GM19025 (cell line): ENCODE results near the gene COQ2.
"Not testable (repeated sequence)": the region's sequence is repeated elsewhere in the genome, so short reads cannot be mapped to it uniquely, and the experiment has no call there.

ENCODE experiments used
- ATAC-seq: cut with Tn5 transposase; IDR thresholded peaks from one replicate; pipeline ENCODE4 v1.9.1; 2021; ENCODE audit warnings: mild to moderate bottlenecking, low read depth, moderate library complexity; ENCODE audit not compliant: unreplicated experiment

COQ2 gene

DNA sequence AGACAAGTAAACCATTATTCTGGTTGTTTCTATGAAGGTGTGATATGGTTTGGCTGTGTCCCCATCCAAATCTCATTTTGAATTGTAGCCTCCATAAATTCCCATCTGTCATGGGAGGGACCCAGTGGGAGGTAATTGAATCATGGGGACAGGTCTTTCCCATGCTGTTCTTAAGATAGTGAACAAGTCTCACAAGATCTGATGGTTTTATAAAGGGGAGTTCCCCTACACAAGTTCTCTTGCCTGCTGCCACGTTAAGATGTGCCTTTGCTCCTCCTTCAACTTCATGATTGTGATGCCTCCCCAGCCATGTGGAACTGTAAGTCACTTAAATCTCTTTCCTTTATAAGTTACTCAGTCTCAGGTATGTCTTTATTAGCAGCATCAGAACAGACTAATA, 3.8 kb upstream of the COQ2 start:
- not testable (repeated sequence) for ATAC-seq

DNA sequence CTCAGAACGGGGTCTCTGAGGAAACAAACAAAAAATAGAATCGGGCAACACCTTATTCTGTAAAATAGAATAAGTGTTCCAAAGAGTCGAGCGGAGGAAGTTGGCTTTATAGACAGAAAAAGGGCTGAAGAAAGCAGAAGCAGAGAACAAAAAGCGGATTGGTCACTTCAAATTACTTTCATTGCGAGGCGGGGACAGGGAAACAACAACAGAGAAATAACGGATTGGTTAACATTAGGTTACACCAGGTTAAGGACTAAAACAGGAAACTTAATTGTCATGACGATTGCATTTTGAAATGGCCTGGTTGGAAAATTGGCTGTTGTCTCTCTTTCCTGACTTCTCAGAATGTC, 433 bp upstream of the COQ2 start:
- ATAC-seq: no peak

DNA sequence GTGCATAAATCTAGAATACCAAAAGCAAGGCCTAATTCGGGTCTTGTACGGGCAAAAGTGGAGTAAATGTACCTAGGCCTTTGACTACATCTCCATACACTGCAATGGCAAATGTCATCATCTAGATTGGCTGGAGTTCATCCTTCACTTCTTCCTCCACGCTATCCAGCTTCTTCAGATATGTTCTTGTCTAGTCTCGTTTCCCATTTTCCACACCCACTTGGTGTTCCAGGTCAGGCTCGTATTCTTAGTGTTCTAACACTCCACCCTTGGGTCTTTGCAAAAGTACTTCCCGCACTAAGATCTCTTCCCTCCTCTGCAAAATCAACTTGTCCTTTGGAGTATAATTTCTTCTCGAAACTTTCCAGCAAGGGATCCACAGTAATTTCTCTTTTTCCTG, 1.4 kb downstream of the COQ2 start:
- no peak for ATAC-seq

DNA sequence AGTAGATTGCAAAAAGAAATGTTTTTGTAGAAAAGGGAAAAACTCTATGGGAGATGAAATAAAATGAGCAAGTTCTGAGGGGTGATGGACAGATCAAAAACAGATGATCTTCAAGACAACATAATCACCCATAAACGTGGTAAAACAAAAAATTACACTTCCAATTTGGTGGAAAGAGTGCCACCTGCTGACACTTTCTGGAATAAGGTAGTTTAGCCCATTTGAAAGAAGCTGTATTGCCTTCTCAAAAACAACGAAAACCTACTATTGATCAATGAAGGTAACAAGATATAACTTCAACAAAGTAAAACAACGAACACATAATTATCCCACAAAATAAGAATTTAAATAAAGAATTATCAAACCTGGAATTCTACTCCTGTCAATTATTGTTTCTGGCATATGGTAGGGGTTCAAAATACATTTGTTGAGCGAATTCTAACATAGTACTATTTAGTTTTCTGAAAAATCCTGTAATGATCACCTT, 2.5 kb downstream of the COQ2 start:
- ATAC-seq: no peak

DNA sequence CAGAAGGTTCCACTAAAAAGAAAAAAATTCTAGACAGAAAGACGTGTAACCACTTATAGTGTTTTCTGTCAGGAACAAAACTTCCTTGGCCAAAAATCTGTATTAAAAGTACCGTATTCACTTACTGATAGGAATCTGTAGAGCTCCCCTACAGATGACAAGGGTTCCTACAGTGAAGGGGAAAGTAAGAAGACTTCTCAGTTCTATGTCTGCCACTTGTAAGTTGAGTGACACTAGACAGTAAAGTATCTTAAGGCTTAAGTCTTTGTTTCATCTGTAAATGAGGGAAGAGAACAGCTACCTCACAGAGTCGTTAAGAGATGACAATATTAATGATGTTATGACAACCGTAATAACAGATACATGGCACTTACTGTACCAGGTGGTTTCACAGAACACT, 3.3 kb downstream of the COQ2 start:
- no peak for ATAC-seq

DNA sequence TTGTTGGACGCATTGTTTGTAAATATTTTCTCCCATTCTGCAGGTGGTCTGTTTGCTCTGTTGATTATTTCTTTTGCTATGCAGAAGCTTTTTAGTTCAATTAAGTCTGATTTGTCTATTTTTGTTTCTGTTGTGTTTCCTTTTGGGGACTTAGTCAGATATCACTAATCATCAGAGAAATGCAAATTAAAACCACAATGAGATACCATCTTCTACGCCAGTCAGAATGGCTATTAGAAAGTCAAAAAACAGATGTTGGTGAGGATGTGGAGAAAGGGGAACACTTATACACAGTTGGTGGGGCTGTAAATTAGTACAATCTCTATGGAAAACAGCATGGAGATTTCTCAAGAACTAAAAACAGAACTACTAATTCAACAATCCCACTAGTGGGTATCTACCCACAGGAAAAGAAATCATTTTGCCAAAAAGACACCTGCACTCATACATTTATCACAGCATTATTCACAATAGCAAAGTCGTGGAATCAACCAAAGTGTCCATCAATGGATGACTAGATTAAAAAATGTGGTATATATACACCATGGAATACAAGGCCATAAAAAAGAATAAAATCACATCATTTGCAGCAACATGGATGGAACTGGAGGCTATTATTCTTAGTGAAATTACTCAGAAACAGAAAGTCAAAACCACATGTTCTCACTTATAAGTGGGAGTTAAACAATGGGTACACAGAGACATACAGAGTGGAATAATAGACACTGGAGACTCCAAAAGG, 8.1 kb downstream of the COQ2 start:
- ATAC-seq: peak; percentile 61

DNA sequence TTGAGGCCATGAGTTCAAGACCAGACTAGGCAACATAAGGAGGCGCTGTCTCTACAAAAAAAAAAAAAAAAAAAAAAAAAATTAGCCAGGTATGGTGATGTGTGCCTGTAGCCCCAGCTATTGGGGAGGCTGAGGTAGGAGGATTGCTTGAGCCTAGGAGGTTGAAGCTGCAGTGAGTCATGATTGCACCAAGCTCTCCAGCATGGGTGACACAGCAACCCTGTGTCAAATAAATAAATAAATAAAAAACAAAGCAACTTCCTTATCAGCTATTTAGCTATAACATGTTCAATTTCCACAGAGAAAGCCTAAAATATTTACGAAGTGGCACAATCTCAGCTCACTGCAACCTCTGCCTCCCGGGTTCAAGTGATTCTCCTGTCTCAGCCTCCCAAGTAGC, 10.7 kb downstream of the COQ2 start:
- not testable (repeated sequence) for ATAC-seq

DNA sequence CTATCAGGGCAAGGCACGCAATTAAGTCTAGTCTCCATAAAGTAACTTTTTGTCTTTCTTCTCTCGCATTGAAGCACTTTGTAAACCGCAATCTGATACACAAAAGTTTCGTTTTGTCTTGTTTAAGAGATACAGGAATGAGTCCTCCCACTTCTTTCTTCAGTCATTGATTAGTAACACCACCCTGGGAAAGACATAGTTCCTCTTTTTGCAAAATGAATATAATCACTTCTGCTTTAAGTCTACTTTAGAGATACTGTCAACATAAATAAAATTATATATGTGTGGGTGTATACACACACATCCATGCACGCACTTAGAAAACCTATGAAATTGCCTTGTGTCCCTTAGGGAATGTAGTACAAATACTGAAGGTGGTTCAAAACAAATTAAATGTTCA, 11.7 kb downstream of the COQ2 start:
- peak; percentile 86 for ATAC-seq

DNA sequence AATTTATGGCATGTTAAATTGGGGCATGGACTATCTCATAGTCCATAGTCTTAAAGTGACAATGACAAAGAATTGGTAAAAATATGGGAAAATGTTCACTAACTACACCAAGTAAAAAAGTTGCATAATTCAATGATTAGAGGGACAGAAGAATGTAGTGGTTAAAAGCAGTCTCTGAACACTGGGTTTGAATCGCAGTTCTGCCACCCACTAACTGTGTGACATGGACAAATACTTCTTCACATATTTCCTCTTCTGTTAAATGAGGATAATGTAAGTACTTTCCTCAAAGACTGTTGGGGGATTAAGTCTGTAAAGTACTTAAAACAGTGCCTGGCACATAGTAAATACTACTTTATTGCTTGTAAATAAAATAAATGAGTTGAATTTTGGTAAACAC, 15.3 kb downstream of the COQ2 start:
- ATAC-seq: no peak

DNA sequence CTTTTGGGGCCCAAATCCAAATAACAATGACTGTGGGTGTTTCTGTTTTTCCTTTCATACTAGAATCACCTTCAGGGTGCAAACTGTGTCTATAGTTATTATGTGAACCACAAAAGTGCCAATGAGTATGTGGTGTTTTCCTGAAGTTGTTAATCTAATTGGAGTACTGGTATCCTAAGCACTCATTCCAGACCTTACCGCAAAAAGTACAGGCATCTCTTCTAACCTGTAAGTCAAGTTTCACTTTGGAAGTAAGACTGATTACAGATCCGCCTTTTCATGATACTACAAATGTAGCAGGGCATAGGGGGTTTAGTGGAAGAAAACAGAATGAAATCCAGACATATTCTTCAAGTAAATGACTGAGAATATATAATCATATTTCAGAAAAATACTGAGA, 16.1 kb downstream of the COQ2 start:
- ATAC-seq: no peak

DNA sequence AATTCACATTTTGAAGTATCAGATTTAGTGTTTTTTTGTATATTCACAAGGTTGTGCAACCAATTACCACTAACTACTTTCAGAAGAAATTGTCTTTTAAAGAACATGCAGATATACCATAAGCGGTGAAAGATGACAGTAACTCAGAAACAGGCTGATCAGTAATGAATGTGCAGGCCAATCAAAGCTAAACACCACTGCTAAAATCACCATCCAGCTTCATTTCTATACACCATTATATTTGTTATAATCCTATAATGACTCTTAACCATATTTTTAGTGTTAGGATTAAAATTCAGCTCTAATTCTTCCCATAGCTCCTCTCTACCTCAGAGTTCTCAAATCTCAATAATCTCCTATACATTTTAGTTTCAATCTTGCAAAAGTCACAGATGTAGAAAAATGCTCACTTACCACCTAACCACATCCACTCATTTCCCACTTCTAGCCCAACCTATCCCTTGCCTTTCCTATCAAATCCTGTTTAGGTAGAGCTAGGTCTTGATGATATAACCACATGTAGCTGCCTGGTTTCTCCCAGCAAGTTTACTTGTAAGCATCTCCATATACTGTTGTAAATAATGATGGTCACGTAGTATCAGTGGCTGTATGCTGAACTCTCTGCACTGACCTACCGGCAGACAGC, 16.6 kb downstream of the COQ2 start:
- ATAC-seq: no peak

DNA sequence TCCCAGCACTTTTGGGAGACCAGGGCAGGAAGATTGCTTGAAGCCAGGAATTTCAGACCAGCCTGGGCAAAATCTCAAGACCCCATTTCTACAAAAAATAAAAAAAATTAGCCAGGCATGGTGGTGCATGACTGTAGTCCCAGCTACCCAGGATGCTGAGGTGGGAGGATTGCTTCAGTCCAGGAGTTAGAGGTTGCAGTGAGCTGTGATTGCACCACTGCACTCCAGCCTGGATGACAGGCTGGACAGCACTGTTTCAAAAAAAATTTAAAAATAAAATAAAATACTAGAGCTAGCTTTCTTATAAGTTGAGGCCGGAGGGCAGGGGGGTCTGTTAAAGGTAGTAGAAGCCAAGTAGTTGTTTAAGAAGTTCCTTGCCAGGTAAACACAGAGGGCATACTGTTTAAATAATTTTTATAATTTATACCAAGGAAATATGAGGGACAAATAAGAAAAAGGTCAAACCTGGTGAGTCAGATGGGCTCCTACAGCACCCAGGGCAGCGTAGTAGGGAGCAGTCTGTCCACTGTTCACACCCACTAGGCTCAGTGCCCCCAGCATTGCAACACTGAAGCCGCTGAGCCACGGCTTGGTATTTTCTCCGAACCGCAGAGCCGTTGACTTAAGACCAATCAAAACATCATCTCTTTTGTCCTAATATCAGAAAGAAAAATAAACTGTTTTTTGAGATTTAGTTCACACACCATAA, 17.3 kb downstream of the COQ2 start:
- no peak for ATAC-seq

DNA sequence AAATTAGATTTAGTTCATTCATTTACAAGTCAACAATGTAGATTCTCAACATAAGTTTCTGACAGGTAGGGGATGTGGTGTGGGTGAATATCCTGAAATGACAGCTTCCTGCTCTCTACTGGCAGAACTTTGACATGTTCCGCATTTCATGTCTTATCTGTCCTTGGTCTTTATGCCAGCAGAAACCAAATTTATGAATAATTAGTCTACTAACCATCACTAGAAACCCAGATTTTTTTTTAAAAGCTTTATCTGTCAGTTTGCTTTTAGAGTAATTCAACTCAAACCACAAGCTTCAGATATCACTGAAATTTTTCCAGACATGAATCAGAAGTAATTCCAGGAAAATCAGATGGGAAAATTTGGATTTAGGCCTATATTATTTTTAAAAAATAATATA, 17.9 kb downstream of the COQ2 start:
- ATAC-seq: no peak

DNA sequence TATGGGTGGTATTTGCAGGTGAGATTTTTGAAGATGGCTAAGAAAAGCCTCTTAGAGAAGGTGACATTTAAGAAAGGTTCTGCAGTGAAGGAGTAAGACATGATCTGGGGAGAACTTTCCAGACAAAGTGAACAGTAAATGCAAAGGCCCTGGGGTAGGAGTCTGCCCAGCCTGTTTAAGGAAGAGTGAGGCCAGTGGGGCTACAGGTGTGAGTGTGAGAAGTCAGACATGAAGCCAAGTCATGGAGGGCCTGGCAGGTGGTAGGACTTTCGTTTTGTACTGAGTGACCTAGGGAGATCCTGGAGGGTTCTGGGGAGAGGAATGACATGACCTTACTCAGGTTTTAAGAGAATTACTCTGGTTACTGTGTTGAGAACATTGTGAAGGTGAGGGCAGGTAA, 21.5 kb downstream of the COQ2 start:
- no peak for ATAC-seq

DNA sequence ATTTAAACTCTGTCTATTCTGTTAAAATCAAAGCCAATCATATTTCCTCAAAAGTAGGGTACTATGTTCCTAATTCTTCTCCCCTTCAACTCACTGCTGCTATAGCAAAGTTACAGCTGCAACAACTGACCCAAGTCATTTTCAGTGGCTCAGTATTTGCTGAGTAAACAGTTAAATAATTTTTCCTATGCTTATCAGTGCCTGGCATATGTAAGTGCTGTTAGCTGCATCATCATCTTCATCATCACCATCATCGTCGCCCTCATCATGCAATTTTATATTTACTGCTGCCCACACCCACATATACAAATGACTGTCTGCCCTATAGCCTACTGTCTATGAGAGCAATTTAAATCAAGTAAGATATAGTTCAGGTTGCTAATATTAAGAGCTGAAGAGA, 21.9 kb downstream of the COQ2 start:
- ATAC-seq: no peak

DNA sequence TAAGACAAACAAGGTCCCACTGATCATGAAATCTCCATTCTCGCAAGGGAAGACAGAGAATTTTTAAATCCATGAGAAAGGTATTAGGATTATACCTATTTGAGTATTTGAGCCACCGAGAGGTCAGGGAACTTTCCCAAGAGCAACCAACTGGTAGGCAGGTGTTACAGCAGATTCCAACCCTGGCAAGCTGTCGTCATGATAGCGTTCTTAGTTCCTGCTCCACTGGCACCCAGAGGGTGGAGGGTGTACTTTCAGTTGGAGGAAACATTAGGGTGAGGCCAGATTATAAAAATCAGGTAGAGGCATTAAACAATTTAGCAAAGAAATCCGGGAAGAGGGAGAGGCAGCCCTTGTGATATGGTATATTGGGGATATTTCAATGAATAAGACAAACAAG, 23.3 kb downstream of the COQ2 start:
- ATAC-seq: no peak

DNA sequence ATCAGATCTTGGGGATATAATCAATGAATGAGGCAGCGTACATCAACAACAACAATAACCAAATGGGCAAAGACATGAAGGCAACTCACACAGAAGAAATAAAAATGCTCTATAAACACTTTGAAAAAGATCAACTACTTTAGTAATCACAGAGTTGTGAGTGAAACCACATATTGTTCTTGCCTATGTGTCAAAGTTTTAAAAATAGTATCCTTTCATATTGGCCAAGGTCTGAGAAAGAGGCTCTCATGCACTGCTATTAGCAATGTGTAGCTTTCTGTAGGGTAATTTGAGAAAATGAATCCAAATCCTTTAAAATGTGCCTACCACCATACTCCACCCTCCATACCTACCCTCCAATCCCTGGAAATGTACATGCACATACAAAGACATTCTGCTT, 25.0 kb downstream of the COQ2 start:
- ATAC-seq: no peak

DNA sequence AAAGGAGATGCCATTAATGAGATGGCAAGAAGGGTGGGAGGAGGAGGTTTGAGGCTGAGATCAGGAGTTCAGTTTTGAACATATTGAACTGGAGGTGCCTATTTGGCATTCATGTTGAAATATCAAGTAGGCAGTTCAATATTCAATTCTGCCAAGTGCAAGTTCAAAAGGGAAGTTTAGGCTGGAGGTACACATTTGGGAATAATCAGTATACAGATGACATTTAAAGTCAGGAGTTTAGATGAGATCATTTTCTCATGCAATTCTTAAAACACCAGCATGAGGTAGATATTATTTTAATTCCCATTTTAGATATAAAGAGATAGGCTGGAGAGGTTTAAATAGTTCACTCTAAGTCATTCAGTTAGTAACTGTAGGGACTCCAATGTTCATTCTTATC, 26.1 kb downstream of the COQ2 start:
- no peak for ATAC-seq

DNA sequence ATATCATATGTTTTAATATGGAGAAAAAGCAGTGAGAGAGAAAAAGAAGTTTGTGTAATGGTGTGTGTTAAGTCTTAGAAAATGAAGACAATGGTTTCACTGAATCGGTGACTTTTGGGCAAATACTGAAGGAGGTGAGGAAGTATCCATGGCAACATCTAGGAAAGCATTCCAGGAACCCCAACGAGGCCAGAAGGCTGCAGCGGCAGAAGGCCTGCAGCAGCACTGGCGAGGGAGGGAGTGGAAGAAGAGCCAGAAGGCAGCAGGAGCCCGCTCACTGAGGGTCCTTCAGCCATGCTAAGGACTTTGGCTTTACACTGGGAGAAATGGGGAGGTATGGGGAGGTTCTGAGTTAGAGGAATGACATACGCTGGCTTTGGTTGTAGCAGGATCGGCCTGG, 26.8 kb downstream of the COQ2 start:
- ATAC-seq: no peak

DNA sequence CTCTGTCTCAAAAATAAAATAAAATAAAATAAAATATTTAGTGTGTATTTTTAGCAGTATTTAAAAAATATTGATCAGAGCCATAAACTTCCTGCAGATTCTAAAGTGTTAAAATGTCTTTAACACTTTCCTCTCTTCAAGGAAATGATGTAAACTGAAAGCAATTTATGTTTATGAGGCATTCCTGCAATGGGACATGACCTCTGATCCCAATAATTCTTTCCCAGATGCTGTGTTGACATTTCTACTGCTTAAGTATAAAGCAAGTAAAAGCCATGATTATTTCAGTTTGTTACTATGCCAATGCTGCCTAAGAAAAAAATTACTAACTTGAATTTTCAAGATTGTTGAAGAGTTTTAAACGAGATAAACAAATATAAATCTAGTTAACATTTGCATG, 29.0 kb downstream of the COQ2 start:
- no peak for ATAC-seq

DNA sequence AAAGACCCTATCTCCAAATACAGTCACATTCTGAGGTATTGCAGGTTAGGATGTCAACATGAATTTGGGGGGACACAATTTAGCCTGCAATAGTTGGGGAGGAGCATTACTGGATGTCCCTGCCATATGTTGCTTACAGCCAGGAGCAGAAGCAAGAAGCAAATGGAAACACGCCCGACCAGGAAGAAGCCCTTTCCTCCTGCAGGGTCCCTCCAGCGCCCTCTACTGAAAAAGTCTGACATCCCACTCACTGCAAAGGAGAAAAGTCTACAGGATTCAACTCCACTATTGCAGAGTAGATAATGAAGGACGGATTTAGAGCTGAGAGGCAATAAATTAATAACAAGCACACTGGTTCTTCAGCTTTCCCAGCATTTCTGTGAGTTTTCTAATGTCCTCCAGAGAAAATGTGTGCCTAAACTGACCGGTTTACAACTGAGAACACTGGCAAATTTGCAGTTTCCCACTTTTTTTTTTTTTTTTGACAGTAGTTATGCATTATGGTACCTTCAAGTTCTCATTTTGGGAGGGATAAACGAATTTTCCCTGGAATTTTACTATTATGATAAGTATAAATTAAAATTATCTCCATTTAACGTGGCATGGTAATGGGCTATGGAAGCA, 31.7 kb downstream of the COQ2 start:
- peak; percentile 49 for ATAC-seq
